NOMO-1 treated with dmso at 0.1 percent for 144 hours (cell line): Measurements from ENCODE around the gene SCN4B.

Source experiments
- DNase-seq: peaks from one replicate; lab custom pipeline; 2025; ENCODE audit not compliant: unreplicated experiment; lab: John Stamatoyannopoulos, UW

The SCN4B gene

DNA sequence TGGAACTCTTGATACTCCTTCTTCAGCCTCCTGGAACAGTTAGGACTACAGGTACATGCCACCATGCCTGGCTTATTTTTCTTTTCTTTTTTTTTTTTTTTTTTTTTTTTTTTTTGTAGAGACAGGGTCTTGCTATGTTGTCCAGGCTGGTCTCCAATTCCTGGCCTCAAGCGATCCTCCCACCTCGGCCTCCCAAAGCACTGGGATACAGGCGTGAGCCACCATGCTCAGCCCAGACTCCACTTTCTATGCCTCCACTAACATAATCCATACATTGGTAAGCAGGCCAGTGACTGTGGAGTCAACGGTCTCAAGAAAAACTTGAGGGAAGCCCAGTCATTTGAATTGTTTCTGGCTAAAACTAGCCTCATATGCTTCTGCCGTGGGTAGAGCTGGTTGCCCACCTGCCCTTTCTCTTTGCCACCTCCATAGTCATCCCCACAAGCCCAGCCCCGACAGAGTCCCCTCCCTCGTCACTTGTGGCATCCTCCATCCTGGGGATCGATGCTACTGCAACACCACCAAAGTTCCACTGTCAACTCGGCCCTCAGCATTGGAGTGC is 21.5 kb upstream of the SCN4B start:
- no peak for DNase-seq

DNA sequence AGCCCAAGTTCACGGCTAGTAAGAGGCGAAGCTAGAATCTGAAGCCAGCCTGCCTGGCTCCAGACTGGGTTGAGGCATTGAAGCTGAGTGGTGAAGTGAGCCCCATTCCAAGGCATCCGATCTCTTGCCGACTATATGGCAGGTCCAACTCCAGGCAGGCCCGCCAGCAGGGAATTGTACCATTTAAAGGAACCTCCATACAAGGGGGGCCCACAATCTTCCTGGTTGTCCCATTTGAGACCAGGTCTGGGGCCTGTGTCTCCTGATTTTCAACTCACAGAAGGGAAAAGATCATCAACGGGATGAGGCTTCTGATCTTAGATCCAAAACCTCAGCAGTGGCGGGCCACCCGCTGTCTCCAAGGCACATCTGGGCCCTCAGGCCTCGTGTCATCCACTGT is 19.7 kb upstream of the SCN4B start:
- no peak for DNase-seq

DNA sequence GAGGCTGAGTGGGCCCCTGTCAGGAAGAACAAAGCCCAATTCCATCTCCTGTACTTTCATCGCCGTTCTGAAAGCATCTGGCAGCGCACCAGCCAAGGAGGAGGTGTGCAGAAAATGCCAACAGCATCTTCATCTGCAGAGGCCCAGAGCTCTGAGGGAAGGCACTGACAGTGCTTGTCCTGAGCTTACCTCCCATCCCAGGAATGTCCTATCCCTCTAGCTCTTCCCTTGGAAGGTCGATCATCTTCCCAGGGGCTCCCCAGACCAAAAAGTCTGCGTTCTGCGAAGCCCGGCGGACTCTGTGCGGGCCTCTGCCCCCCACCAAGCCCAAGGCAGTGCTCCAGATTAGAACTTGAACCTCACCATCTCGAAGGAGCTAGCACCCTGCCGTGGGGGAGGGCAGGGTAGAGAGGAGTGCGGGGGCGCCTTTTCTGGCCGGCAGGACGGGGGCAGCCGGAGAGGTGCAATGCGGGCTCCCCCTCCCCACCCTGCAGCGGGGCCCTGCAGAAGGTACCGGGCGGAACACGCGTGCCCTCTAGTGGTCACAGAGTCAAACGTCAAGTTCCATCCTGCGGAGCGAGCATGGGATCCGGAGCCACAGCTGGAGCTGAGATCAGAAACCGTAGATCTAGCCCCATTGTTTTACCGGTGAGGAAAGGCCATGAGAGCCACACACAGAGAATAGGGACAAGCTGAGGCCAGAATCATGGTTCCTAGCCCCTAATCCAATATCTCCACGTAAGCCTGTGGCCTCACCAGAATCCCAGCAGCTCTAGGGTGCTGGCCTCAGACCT is 18.8 kb upstream of the SCN4B start:
- DNase-seq, result peak; percentile 17

DNA sequence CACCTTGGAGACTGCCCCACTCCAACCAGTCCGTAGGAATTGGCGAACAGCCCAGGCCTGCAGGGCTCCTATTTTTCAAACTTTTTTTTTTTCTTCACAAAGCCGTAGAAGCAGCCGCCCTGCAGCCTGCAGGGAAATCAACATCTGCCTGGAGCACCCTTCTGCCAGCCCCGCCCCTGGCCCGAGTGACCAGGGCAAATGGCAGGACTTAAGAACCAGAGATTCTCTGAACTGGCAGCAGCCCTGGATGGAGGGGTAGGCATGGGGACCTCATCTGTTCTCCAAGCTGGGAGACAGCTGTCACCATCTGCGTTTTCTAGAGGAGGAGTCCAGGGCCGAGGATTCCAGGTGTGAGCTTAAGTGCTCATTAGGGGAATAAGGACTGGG is 18.3 kb upstream of the SCN4B start:
- no peak for DNase-seq

GRCh38 chr11:118170231-118170630 is 17.6 kb upstream of the SCN4B start:
- no peak for DNase-seq

GRCh38 chr11:118169300-118170140 is 16.9 kb upstream of the SCN4B start:
- no peak for DNase-seq

DNA sequence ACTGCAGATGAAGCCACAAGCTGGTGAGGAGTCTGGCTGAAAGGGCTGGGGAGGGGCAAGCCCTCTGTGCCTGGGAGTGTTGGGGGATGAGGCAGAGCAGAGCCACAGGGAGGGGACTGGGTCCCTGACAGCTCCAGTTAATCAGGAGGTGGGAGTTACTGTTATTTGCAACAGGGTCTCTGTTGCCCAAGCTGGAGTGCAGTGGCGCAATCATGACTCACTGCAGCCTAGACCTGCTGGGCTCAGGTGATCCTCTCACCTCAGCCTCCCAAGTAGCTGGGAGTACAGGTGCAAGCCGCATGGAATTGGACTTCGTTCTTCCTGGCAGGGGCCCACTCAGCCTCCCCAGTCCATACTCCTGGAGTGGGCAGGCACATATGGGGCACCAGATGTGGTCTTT is 16.1 kb upstream of the SCN4B start:
- no peak for DNase-seq

GRCh38 chr11:118168316-118168715 is 15.7 kb upstream of the SCN4B start:
- no peak for DNase-seq

DNA sequence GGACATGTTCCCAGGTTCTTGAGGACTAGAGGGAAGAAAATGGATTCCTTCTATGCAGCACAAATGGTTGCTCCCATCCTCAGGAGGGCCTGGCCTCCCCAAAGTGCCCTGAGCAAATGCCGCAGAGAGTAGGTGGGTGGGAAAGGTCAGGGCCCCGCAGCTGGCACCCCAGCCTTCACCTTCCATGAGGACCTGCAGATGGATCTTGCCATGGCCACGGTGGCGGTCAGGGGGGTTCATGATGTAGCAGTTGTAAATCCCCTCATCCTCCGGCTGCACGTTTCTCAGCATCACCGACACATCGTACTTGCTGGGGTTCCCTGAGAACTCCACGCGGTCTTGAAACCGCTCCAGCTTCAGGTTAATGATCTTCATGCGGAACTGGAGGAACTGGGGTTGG is 15.3 kb upstream of the SCN4B start:
- DNase-seq, result no peak

DNA sequence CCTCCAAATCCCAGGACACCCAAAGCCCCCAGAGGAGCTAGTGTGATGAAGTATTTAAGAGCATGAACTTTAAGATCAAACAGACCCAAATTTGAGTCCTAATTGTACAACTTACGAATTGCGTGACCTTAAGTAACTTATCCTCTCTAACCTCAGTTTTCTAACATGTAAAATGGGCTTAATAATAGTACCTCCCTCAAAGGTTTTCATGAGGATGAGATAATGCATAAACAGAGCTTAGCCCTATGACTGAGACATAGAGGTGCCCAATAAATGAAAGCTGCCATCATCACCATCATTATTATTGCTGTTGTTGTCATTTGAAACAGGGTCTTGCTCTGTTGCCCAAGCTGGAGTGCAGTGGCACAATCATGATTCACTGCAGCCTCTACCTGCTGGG is 14.6 kb upstream of the SCN4B start:
- DNase-seq, result no peak

DNA sequence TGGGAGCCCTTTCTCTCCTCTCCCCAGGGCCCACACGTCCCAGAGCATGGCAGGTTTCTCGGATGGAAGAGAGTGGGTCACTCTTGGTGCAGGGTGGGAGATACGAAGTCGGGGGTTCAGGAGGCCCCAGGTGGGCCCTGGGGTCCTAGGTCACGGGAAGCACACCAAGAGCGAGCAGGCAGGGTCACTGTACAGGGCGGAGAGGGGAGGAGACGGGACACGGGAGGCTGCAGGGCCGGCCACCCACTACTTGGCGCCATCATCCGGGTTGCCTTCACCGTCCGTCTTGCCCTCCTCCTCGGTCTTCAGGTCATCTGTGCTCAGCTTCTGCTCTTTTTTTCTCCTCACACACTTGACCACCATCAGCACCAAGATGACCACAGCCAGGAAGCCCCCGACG is 14.0 kb upstream of the SCN4B start:
- DNase-seq, result no peak

DNA sequence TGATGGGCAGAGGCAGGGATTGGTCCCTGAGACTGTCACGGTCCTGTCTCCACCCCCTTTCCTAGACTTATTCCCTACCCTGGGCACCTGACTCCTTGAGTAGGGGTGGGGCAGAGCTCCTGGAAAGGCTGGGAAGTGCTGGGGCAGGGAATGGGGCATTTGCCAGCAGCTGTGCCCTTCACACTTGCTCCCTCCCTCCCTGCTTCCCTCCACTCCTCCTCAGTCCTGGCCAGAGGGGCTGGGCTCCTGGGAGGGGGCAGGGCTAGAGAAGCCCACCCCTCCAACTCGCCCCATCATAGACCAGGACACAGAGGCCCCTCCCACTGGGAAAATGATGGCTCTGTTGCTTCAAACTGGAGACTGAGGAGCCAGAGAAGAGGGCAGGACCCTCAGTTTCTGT is 12.3 kb upstream of the SCN4B start:
- DNase-seq, result no peak

DNA sequence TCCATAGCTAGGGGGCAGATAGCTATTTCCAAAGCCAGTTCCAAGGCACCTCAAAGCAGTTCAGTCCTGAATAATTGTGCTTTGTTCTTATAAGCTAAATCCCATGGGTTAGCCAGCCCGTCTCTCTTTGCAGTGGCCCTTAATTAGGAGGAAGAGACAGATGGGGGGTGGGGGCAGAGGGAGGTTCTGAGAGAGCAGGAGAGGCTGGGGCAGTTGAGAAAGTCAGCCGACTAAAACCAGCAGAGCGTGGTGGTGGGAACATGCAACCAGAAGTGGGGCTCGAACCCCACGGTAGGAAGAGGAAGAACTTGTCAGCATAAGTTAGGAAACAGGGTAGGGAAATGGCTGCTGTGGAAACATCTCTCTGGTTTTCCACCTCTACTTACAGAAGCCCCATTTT is 10.9 kb upstream of the SCN4B start:
- DNase-seq, result no peak

- DNase-seq, result no peak
Measured at GRCh38 chr11:118162846-118163245, 10.2 kb upstream of the SCN4B start.

DNA sequence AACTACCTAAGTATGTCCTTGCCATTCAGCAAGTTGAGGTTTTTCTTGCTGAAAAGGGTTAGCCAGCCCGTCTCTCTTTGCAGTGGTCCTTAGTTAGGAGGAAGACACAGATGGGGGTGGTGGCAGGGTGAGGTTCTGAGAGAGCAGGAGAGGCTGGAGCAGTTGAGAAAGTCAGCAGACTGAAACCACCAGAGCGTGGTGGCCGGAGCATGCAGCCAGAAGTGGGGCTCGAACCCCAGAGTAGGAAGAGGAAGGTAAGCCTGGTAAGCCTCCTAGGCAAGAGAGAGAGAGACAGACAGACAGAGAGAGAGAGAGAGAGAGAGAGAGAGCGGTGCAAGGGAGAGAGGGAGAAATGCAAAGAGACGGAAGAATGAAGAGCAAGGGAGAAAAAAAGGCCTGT is 9.2 kb upstream of the SCN4B start:
- DNase-seq, result no peak

- DNase-seq, result no peak
Measured at GRCh38 chr11:118157186-118157895, 4.7 kb upstream of the SCN4B start.

DNA sequence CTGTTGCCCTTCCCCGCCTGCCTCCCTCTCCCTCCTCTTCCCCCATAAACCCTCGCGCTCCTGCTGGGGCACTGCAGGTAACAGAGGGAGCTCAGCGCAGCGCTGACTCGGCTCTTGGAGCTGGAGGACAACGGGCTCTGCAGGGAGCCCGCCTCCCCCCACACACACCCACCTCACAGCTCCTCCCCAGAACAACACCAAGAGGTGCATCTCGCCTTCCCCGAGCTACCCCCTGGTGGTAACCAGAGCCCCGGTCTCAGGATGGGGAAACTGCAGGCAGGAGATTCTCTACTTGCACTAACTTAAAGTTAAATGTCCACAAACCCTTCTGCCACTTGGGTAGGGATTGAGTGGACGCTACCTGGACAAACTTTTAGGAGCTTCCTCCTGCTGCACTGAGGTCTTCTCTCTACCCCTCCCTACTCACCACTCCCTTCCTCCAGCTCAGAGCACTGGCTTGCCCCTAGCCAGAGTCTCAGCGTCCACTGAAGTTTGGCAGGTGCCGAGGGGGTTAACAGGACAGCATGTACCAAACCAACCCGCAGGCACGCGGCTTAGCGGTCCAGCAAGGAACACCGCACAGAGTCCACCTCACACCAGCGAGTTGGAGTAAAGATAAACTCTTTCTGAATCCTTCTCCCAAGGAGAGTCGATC is 4.0 kb upstream of the SCN4B start:
- DNase-seq, result no peak

DNA sequence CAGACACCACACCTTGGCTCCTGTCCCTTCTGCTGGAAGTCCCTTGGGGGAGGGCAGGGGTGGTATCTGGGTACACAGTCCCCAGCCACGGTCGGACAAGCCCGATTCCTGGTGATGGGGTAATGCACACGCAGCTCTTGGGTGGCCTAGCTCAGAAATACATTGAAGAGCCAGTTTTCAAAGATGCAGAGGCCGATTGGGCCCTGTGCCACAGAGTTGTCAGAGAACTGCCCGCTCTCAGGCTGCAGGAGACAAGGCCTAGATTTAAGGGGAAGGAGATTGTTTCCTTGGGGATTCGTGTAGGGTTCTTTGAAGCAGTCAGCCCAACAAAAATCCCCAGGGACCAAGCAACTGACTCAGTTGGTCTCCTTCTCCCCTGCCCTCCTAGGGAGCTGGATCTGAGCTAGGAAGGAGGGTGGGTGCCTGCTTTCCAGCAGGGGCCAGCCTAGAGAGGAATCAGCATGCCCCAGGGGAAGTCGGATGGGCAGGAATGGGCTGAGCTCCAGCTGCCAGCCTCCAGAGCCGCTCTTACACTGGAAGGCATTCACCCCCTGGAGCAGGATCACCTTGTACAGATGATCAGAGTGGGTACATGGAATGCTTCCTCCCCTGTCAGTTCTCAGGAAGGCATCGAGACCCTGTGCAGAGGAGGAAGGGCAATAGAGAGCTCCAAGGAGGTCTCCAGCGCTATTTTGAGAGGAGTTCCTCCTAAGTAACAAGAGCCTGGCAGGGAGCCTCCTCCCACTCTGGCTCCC is 3.3 kb upstream of the SCN4B start:
- DNase-seq, result no peak

DNA sequence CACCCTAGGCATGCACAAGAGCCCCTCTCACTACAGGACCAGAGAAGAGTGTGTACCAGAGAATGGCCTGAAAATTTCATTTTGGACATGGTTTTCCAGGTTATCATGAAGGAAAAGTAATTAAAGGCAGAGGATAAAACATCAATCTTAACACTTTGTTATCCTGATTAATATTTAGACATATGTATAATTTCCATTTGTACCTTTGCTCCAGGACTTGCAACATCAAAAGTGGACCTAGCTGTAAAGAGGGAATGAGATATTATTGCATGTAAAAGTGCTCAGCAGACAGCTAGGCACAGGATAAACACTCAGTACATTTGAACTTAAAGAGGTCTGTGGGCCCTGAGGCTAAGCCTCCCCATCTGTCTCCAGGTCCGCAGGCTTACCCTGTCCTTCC is 2.0 kb upstream of the SCN4B start:
- DNase-seq, result no peak

DNA sequence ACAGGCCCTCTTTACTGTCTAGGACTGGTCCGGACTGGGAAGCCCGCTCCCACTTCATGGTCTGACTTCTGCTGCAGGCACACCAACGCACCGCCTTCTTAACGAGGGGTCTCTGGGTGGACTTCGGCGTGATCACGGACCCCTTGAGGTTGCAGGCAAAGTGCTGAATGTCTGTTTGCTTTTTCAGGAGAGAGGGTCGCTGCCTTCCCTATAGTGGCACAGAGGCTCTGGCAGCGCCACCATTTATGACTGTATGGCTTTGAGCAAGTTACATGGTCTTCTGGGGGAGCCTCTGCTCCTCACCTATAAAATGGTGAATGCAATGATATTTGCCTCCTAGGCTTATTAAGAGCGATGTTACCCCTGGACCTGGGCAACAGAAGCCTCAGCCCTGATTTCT is 1.4 kb upstream of the SCN4B start:
- DNase-seq, result no peak
